ENCODE measurements around the gene GAL. TPM values are rescaled to one million over a fixed set of nuclear protein-coding genes. Genes with fewer than 3 reads are reported as not detected.

Gene GAL
- total and polyA plus RNA-seq, 2 of the 13 experiments (the other 11 are each of a cell fraction or from before 2014, with no cell fraction given), result not detected

GRCh38 chr11:68678031-68678441 is 6.3 kb upstream of the GAL start (continued):
- no peak for TF ChIP-seq KLF13 (CRISPR knock-in tag; IDR thresholded peaks at IDR 0.05)
- TF ChIP-seq MAFF (IDR thresholded peaks at IDR 0.05; ENCODE audit: low read depth, low read length), result peak; percentile 93
- TF ChIP-seq AGO2 (optimal IDR thresholded peaks at IDR 0.05; ENCODE audit: low read depth, low read length), result no peak
- TF ChIP-seq ZBTB33 (CRISPR knock-in tag; IDR thresholded peaks at IDR 0.05), result no peak
- no peak for TF ChIP-seq MTF2 (CRISPR knock-in tag; IDR thresholded peaks at IDR 0.05; ENCODE audit: borderline replicate concordance)
- no peak for TF ChIP-seq RBM39 (IDR thresholded peaks at IDR 0.05; ENCODE audit: low read depth, low read length, poor library complexity, severe bottlenecking)
- TF ChIP-seq CAMTA2 (CRISPR knock-in tag; IDR thresholded peaks at IDR 0.05; ENCODE audit: borderline replicate concordance), result no peak

- ChIA-PET CTCF (ENCODE audit: low intra/inter-chr PET ratio, low total read pairs) (no interaction called here), POLR2A (no interaction called here)
- in situ Hi-C loops (cut with HindIII; ENCODE audit: extremely low pct_ligation_motif_present, low pct_unique_long_range_greater_than_20kb), result no loop called here
- no peak for DNase-seq (ENCODE audit: low spot score)
- no TSS peak for BruUV-seq (replicated peaks)
- intact Hi-C loops (cut with micrococcal nuclease; ENCODE audit: unreplicated experiment), result no loop called here
- no peak for TF ChIP-seq ZBTB40 (IDR thresholded peaks at IDR 0.05)
- TF ChIP-seq ZBTB40 (CRISPR knock-in tag; IDR thresholded peaks at IDR 0.05), result no peak
- TF ChIP-seq NFKBIZ (CRISPR knock-in tag; IDR thresholded peaks at IDR 0.05), result no peak
- no peak for TF ChIP-seq ZNF816 (CRISPR knock-in tag; IDR thresholded peaks at IDR 0.05; ENCODE audit: borderline replicate concordance)
- 63% methylated on average over 5 of the region's 17 CpGs for WGBS (ENCODE audit: low lambda C conversion rate)
- no peak overlapping the region for H3K27ac ChIP-seq (ENCODE audit: extremely low read length, insufficient read depth, low read length)
- no peaks in the 10 kb centered on the region for H4K20me1 ChIP-seq (ENCODE audit: insufficient read depth, low read length)
- peaks cover 4 to 25% of the 10 kb centered on the region in 2 experiments for H3K27me3 ChIP-seq (ENCODE audit: control insufficient read depth in 1 of 2, insufficient read depth in 2 of 2, low read length in 2 of 2)
- H3K79me2 ChIP-seq (ENCODE audit: insufficient read depth, low read length), result no peaks in the 10 kb centered on the region
- no peak overlapping the region for H3K4me2 ChIP-seq (ENCODE audit: low read depth, low read length)
- H3K9me3 ChIP-seq (ENCODE audit: low read length), result no peaks in the 10 kb centered on the region
- no peaks in the 10 kb centered on the region for H3K4me1 ChIP-seq (ENCODE audit: insufficient read depth, low read length)
- no peak overlapping the region for H3K4me3 ChIP-seq (replicated peaks in 1 of 3; ENCODE audit: insufficient read depth in 1 of 3, low read depth in 2 of 3, low read length in 3 of 3)
- no peaks in the 10 kb centered on the region for H3K36me3 ChIP-seq (replicated peaks in 1 of 2; ENCODE audit: control insufficient read depth in 1 of 2, insufficient read depth in 2 of 2, low read length in 2 of 2)
- FAIRE-seq, result no peak
- no peak for ATAC-seq
- no peak overlapping the region for H2AFZ ChIP-seq (ENCODE audit: low read length)
- no peak overlapping the region for H3K9ac ChIP-seq (ENCODE audit: insufficient read depth, low read depth, low read length)
These were observed 3.7 kb upstream of the GAL start for GRCh38 chr11:68680541-68681231.
